ENCODE measurements around the gene LRIG1.

Gene LRIG1

GRCh38 chr3:66500576-66501482 is at the start of gene LRIG1:
LRIG1 (minus strand) TSS chr3:66501022; CDS start chr3:66500407, 615 bp downstream.
- peak; percentile 98 for DNase-seq

DNA sequence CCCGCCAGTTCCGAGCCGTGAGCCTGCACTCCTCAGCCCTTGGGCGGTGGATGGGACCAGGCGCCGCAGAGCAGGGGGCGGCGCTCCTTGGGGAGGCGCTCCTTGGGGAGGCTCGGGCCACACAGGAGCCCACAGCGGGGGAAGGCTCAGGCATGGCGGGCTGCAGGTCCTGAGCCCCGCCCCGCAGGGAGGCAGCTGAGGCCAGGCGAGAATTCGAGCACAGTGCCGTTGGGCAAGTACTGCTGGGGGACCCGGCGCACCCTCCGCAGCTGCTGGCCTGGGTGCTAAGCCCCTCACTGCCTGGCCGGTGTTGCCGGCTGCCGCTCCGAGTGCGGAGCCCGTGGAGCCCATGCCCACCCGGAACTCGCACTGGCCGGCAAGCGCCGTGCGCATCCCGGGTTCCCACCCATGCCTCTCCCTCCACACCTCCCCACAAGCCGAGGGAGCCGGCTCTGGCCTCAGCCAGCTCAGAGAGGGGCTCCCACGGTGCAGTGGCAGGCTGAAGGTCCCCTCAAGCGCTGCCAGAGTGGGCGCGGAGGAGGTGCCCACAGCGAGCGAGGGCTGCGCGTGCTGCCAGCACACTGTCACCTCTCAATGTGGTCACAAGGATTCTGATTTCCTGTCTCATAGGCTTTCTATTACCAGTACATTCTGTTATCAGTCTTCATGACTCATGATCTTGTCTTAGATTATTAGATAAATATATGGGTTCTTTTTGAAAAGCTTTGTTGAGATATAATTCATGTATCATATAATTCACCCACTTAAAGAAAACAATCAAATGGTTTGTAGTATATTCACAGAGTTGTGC is 44.0 kb upstream of the LRIG1 start:
- DNase-seq = no peak

- DNase-seq = no peak
Measured at GRCh38 chr3:66542153-66542552, 41.3 kb upstream of the LRIG1 start.

- no peak for DNase-seq
Measured at GRCh38 chr3:66539466-66539989, 38.7 kb upstream of the LRIG1 start.

GRCh38 chr3:66538390-66538789 is 37.6 kb upstream of the LRIG1 start:
- DNase-seq = no peak

DNA sequence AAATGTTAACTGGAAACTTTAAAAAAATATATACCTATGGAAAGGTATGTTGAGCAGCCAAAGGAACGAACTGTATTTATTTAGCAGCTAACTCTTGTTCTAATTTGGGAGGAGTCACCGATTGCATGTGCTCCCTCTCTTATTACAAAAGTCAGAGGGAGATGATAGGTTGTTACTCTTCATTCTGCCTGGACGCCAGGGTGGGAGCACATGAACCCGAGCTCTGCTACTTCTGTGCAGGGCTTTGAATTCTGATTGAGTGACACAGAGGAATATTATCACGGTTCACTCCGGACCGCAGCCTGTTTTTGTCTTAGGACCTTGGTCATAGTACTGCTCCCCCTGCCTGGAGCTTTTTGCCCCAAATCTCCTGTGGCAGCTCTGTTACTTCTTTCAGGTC is 36.9 kb upstream of the LRIG1 start:
- no peak for DNase-seq

DNA sequence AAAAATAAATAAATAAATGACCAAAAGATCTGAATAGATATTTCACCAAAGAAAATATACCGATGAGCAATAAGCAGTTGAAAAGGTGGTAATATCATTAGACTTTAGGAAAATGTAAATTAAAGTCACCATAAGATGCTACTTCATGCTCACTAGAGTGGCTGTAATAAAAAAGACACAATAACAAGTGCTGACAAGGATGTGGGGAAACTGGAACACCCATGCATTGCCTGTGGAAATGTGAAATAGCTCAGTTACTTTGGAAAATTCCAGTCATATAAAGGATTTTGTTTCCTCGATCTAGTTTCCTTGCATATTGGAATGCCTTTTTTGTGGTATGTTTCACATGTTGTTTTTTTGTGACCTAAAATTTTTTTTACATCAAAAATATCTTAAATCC is 36.0 kb upstream of the LRIG1 start:
- DNase-seq = no peak

DNA sequence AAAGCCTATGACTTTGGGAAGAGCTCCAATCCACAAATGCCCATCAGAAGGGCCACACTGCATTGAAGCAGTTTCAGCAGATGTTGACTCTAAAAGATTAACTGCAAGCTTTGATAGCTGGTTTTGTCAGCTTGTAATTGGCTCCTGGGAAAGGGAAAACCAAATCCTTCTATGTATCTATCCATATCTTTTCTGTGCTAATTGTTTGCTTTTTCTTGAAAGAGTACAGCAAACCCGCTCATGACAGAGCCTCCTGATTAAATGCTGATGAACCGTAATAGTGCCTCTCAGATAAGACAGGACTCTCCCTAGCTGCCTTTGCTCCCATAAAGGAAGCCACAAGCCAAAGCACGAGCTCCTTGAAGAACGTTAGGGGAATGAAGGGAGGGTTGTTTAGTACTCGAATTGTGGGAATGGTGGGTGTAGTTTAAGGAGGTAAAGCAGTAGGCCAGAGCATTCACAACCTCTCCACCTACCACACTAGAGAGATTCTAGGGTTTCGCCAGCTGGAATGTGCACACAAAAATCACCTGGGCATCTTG is 33.6 kb upstream of the LRIG1 start:
- no peak for DNase-seq

- DNase-seq = no peak
Measured at GRCh38 chr3:66532613-66533012, 31.8 kb upstream of the LRIG1 start.

- DNase-seq = no peak
Measured at GRCh38 chr3:66532160-66532587, 31.4 kb upstream of the LRIG1 start.

GRCh38 chr3:66531256-66531655 is 30.4 kb upstream of the LRIG1 start:
- DNase-seq = no peak

- no peak for DNase-seq
Measured at GRCh38 chr3:66527246-66527645, 26.4 kb upstream of the LRIG1 start.

- DNase-seq = no peak
Measured at GRCh38 chr3:66525771-66526170, 24.9 kb upstream of the LRIG1 start.

DNA sequence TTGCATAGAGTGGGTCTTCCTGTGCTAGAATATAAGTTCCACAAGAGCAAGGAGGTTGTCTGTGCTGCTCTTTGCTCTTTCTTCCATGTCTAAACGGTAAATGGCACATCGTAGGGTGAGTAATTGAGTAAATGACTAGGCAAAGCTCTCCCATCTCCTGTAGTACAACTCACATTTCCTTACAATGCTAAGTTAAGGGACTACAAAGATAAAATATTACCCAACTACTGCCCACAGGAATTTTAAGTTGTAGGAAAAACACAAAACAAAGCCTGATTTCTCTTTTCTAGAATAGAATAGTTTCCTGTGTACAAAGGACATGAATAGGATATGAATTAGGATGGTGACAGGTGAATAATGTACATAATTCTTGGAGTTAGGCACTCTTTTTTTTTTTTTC is 19.9 kb upstream of the LRIG1 start:
- no peak for DNase-seq

- no peak for DNase-seq
Measured at GRCh38 chr3:66518644-66519043, 17.8 kb upstream of the LRIG1 start.

DNA sequence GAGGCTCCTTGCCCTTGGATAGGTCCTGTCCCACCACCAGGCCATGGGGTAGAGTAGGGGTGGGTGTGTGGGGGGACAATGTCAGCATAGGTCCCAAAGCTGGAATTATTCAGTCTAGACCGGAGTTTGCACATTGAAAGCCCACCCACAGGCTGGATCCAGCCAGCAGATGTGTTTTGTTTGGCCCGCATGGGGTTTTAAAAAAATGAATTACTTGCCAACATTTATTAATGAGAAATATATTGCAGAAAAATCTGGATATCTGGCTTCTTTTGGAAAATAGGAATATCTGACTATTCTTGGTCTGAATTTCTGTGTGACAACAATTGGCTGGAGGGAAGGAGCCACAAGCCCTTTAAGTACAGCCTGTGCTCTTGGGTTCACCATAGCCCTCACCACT is 17.3 kb upstream of the LRIG1 start:
- DNase-seq = no peak

- DNase-seq = no peak
Measured at GRCh38 chr3:66517241-66517640, 16.4 kb upstream of the LRIG1 start.

- DNase-seq = no peak
Measured at GRCh38 chr3:66508461-66508860, 7.6 kb upstream of the LRIG1 start.

DNA sequence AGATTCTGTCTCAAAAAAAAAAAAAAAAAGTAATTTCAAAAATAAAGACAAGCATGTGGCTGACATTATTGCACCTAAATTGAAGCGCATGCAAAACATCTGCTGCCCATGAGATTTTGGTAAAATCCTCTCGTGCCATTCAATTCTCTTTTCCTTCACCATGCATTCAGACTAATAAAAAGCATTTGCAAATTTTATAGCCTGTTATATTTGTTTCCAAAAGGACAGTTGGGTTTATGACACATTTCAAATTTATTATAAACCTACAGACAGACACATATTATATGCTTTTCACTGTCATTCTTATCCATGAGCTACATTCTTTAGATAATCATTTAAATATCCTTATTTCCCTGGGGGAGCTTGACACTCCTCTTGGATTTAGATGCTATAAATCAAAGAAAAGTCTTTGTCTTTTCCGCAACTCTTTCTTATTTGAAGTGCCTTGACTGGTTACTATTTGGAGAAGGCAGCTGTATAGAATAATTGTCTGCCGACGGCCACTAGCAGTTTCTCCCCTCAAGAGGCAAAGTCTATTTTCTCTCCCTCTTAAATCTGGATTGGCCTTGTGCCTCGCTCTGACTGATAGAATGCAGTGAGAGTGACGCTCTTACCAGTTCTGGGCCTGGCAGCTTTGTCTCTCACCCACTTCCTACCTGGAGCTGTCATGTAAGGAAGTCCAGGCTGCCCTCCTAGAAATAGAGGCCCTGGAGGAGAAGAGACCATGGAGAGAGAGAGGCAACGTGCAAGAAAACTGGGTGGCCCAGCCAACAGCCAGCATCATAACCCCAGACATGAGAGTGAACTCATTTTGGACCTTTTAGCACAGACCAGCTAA is 6.8 kb upstream of the LRIG1 start:
- no peak for DNase-seq

- DNase-seq = no peak
Measured at GRCh38 chr3:66506154-66506553, 5.3 kb upstream of the LRIG1 start.

DNA sequence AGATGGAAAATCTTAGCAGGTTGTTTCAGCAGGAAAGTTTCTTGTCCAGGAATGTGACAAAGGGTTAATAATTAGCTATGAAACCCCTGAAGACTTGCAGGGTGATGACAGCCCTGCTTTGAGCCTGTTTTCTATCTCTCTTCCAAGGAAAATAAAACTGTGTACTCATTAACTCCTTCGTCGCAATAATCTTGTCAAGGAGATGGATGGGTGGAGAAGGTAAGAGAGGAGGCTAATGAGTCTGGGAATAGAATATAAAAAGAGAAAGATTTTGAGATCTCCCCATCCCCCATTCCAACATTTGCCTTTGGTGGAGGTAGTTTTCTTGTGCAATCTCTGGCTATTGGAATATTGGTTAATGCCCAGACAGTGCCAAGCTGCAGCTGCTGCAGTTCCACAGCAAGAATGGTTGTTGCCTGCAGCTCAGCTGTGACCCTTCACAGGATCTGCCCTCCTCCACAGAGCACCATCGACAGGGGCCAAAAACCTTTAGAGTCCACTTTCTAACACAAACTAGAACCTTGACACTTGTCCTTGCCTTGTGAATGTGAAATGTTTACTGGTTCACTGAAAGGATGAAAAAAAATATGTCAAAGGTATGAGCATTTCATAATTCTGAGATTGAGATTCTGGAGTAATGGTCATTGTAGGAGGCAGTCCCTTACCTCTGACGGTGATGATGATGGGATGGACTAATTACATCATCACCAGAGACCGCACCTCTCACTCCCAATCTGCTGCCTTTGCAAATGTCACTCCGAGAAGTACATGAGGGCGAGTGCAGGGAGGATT is 4.2 kb upstream of the LRIG1 start:
- no peak for DNase-seq

DNA sequence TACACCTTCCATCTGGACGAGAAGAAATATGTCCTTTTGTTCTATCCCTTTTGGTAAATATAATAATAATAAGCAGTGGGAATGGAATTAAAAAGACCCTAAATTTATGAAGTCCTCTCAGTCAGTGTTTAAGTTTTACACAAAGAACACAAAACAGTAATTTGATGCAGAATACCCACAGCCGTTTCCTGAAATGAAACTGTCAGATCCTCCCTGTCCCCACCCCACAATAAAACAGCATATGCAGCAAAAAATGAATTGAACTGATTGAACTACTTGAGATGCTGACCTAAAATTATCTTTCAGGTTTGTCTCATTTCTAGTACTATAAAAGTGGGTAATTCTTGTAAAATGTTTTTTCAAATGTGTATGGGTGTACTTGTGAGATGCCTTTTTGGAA is 2.2 kb upstream of the LRIG1 start:
- no peak for DNase-seq

All from activated CD8-positive, alpha-beta memory T cell treated with anti-CD3 and anti-CD28 coated beads for 24 hours (primary cell).